Peyer's patch (tissue), 4 donors: ENCODE measurements around the gene CLDN25.

Experiments used
- POLR2A ChIP-seq, 2 donors: fragments of 450-650 bp; IDR thresholded peaks; one replicate each; pipeline ENCODE4 v1.5.1; 2017; ENCODE audit warnings: antibody characterized with exemption in 2 of 2, mild to moderate bottlenecking in 2 of 2, moderate library complexity in 2 of 2
- TF ChIP-seq, protein P1 (sequence below), 6 experiments: fragments of 450-650 bp in 4 of 6; fragments of 200-600 bp in 2 of 6; sonication (generic) in 1 of 6; IDR thresholded peaks; one replicate each; pipeline ENCODE4 v1.5.1; 2017 to 2019; ENCODE audit warnings: antibody characterized with exemption in 6 of 6, mild to moderate bottlenecking in 3 of 6, moderate library complexity in 1 of 6

DNA sequence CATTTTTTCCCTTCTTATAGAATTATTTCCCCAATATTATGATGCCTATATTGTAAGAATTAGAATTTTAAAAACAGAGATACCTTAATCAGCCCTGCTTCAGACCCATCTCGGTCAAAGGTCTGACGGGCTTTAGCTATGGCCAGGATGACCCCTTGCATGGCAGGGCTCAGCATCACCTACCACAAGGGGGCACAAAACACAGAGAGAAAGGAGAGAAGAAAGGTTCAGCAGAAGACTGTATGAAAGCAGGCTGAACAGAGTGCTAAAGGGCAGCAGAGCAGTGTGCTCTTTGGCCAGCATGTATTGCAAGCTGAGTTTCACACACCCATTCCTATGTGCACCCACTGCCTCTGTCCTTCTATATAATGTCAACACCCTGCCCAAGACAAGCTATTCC lies 26.8 kb downstream of the CLDN25 start:
- TF ChIP-seq, protein P1, sequence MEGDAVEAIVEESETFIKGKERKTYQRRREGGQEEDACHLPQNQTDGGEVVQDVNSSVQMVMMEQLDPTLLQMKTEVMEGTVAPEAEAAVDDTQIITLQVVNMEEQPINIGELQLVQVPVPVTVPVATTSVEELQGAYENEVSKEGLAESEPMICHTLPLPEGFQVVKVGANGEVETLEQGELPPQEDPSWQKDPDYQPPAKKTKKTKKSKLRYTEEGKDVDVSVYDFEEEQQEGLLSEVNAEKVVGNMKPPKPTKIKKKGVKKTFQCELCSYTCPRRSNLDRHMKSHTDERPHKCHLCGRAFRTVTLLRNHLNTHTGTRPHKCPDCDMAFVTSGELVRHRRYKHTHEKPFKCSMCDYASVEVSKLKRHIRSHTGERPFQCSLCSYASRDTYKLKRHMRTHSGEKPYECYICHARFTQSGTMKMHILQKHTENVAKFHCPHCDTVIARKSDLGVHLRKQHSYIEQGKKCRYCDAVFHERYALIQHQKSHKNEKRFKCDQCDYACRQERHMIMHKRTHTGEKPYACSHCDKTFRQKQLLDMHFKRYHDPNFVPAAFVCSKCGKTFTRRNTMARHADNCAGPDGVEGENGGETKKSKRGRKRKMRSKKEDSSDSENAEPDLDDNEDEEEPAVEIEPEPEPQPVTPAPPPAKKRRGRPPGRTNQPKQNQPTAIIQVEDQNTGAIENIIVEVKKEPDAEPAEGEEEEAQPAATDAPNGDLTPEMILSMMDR (IDR thresholded peaks at IDR 0.05) = peak in 3 of 6 experiments; percentile 23 to 31 (median 25)
- no peak for TF ChIP-seq POLR2A (IDR thresholded peaks at IDR 0.05)
